Ovary (tissue), 9 donors: Measurements from ENCODE around the gene PBXIP1. TPM values are rescaled to one million over a fixed set of nuclear protein-coding genes. Genes with fewer than 3 reads are reported as not detected.
A peak's percentile ranks its signal among the peaks of the same experiment; 100 is the strongest.
"Not testable (repeated sequence)": the region's sequence is repeated elsewhere in the genome, so short reads cannot be mapped to it uniquely, and the experiment has no call there.

Experiments used
- DNase-seq, 5 donors: peaks; one replicate each; pipeline ENCODE4 v3.0.0-alpha.2; 2019 to 2020
- H3K27ac ChIP-seq, 2 donors: fragments of 200-600 bp; one replicate each; pipeline versions ENCODE4 v1.5.1 to v1.8.0; 2019 to 2022
- H3K27me3 ChIP-seq: fragments of 200-600 bp; one replicate; pipeline ENCODE4 v1.8.0; 2022
- H3K36me3 ChIP-seq: fragments of 200-600 bp; sonication (generic); one replicate; pipeline ENCODE4 v1.5.1; 2019
- H3K4me1 ChIP-seq: one replicate; pipeline ENCODE4 v1.8.1; 2013; ENCODE audit warnings: mild to moderate bottlenecking, moderate library complexity; ENCODE audit not compliant: insufficient read depth
- H3K4me3 ChIP-seq: fragments of 200-600 bp; sonication (generic); one replicate; pipeline ENCODE4 v1.5.1; 2017
- H3K9me3 ChIP-seq, 2 donors: fragments of 200-600 bp in 1 of 2; sonication (generic) in 1 of 2; one replicate each; pipeline versions ENCODE4 v1.5.1 to v1.8.1; 2013 to 2019; ENCODE audit warnings: mild to moderate bottlenecking in 1 of 2, moderate library complexity in 1 of 2
- EP300 ChIP-seq: sonication (generic); formaldehyde crosslinking; IDR thresholded peaks from one replicate; pipeline ENCODE4 v1.6.1; 2017; ENCODE audit warnings: antibody characterized with exemption
- POLR2A ChIP-seq: fragments of 450-650 bp; IDR thresholded peaks from one replicate; pipeline ENCODE4 v1.6.1; 2017; ENCODE audit warnings: antibody characterized with exemption, mild to moderate bottlenecking, moderate library complexity
- WGBS, 3 donors: extraction: QIAGEN DNeasy Blood & Tissue Kit in 1 of 3; methylation state at CpG; one replicate each; pipeline versions ENCODE4 v1.1.5 to v1.1.7; 2013 to 2017; 5-methylcytosine and 5-hydroxymethylcytosine counted together
- intact Hi-C, 4 donors: fragments of 100-400 bp; cut with DNase I; formaldehyde crosslinking; loops; one replicate each; pipeline versions ENCODE4 v1.11.0 to v1.15.1; 2022 to 2023
- polyA plus RNA-seq, 2 donors: library from polyadenylated mRNA; stranded (reverse); fragments of 200-250 nt in 1 of 2; fragments of 350-450 nt in 1 of 2; fragmentation: Illumina TruSeq in 1 of 2; extraction: RNeasy Lipid Tissue Mini Kit (QIAGEN cat#74804) in 1 of 2; gene quantifications; one replicate each; pipeline ENCODE4 v1.2.3, GENCODE V29; 2013 to 2014
- total RNA-seq, 7 donors: library from RNA; depleted of rRNA in 2 of 7; stranded (reverse); fragments of >200 nt in 2 of 7; fragmentation: NEBNext Ultra II Directional in 3 of 7; extraction: Animal tissue kit (Norgen Biotek cat#: 25700) in 3 of 7; gene quantifications; one replicate each; pipeline versions ENCODE4 v1.1.0 to v1.2.4, GENCODE V29; 2016 to 2023
- TF ChIP-seq, protein P1 (sequence below), 3 donors: fragments of 450-650 bp in 2 of 3; fragments of 200-600 bp in 1 of 3; IDR thresholded peaks; one replicate each; pipeline versions ENCODE4 v1.5.1 to v1.8.0; 2016 to 2022; ENCODE audit warnings: antibody characterized with exemption in 3 of 3, mild to moderate bottlenecking in 1 of 3
- donor health status: DM: no; HTN: no; CAD: no; lungs with moderate emphysema.
- donor health status: DM: no; HTN: no; CAD: no.
- donor health status: Bipolar disorder and iron deficiency.
- donor health status: DM: yes; HTN: yes; CAD: no.
- donor health status: DM: no; HTN: no; CAD: no.
- donor health status: DM: yes; HTN: yes; CAD: no.

Gene PBXIP1
- total and polyA plus RNA-seq, 9 donors: 78.7 to 170 (median 120) TPM

DNA sequence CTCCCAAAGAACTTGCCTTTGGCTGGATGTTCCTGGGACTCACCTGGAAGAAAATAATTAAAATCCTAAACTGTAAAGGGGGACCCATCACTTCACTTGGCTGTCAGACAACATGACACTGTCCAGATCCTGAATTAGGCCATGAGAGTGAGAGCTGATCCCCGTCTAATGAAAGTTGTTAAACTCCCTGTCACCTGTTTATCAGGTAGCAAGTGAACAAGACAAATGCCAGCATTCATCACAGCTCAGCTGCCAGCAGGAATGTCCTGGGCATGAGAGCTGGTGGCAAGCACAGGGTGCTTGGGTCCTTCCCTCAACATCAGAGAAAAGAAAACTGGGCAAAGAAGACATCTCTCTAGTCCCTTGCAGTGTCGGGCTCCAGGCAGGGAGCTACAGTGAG, 43.1 kb downstream of the PBXIP1 start:
- whole genome bisulfite sequencing, 3 donors: 93 to 97% (median 93%) methylated on average over 2 of the region's 2 CpGs
- DNase-seq: no peak
- Histone ChIP-seq H3K36me3 (no peaks in the 10 kb centered on the region), H3K4me1 (peaks cover 2% of the 10 kb centered on the region), H3K27ac (no peak overlapping the region), H3K4me3 (no peak overlapping the region), H3K9me3 (no peaks in the 10 kb centered on the region), H3K27me3 (no peaks in the 10 kb centered on the region)
- TF ChIP-seq POLR2A (no peak), EP300 (no peak)
- TF ChIP-seq, protein P1, sequence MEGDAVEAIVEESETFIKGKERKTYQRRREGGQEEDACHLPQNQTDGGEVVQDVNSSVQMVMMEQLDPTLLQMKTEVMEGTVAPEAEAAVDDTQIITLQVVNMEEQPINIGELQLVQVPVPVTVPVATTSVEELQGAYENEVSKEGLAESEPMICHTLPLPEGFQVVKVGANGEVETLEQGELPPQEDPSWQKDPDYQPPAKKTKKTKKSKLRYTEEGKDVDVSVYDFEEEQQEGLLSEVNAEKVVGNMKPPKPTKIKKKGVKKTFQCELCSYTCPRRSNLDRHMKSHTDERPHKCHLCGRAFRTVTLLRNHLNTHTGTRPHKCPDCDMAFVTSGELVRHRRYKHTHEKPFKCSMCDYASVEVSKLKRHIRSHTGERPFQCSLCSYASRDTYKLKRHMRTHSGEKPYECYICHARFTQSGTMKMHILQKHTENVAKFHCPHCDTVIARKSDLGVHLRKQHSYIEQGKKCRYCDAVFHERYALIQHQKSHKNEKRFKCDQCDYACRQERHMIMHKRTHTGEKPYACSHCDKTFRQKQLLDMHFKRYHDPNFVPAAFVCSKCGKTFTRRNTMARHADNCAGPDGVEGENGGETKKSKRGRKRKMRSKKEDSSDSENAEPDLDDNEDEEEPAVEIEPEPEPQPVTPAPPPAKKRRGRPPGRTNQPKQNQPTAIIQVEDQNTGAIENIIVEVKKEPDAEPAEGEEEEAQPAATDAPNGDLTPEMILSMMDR (IDR thresholded peaks at IDR 0.05): no peak
- intact Hi-C loops: no loop called here

DNA sequence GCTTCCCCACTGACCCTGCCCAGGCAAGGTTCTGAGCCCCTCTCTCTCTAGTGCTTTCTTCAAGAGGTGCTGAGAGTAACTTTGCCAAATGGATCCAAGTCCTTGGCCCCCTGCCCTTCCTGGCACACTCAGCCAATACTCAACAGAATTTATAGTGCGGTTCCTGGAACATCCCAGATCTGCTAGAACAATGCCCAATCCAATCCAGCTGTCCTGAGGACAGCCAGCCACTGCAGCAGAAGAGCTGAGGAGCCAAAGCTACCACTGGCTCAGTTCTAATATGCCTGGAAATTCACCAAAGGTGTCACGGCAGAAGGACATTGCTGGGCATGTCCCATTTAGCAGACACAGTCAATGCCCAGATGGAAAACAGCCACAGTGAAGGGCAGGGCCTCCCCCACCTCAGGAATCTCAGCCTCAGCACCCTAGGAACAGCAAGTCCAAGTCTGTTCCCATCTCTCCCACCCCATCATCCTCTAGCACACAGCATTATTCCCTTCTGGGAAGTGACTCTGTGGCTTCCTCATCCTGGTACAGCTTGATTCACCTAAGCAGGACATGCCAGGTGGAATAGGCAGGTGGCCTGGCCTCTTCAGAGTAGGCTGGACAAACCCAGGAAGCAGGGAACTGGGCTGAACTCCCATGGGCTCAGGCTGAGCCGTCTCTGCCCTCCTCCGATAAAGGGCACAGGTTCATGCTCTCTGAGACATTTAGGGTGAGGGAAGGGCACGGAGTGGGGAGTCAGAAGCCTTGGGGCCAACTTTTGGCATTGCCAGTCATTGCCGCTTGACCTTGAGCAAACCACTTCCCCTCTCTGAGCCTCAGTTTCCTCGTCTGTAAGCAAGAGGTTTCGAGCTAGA, 44.0 kb downstream of the PBXIP1 start:
- Histone ChIP-seq H3K9me3 (no peaks in the 10 kb centered on the region), H3K27ac (no peak overlapping the region), H3K36me3 (no peaks in the 10 kb centered on the region), H3K4me1 (peaks cover 2% of the 10 kb centered on the region), H3K4me3 (no peak overlapping the region), H3K27me3 (no peaks in the 10 kb centered on the region)
- TF ChIP-seq, protein P1 (IDR thresholded peaks at IDR 0.05): no peak
- TF ChIP-seq POLR2A: no peak
- no peak for TF ChIP-seq EP300
- whole genome bisulfite sequencing, 3 donors: 84 to 88% (median 85%) methylated on average over 8 of the region's 8 CpGs
- DNase-seq: peak in 1 of 5 donors; percentile 56
- intact Hi-C loops: no loop called here

DNA sequence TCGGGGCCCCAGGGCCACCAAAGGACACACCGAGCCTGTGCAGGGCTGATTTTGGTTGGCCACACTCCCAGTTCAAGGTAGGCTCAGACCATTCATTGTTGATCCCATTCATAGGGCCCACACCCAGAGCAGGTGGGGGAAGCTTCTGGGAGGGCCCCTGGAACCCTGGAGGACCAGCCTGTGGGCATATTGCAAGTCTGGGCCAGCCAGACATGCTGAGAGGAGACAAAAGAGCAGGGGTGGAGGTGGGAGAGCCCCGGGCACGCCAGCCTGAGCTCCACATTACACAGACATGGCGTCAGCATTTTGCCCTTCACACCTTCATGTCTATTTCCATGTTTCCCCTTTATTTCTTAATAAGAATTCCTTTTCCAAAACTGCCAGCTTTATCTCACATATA, 45.0 kb downstream of the PBXIP1 start:
- no peak for DNase-seq
- intact Hi-C loops: no loop called here
- Histone ChIP-seq H3K27me3 (no peaks in the 10 kb centered on the region), H3K9me3 (no peaks in the 10 kb centered on the region), H3K36me3 (no peaks in the 10 kb centered on the region), H3K27ac (no peak overlapping the region), H3K4me3 (no peak overlapping the region), H3K4me1 (peaks cover 2% of the 10 kb centered on the region)
- 89 to 93% (median 89%) methylated on average over 5 of the region's 5 CpGs for WGBS, 3 donors
- TF ChIP-seq POLR2A (no peak), EP300 (no peak)
- TF ChIP-seq, protein P1 (IDR thresholded peaks at IDR 0.05): no peak

DNA sequence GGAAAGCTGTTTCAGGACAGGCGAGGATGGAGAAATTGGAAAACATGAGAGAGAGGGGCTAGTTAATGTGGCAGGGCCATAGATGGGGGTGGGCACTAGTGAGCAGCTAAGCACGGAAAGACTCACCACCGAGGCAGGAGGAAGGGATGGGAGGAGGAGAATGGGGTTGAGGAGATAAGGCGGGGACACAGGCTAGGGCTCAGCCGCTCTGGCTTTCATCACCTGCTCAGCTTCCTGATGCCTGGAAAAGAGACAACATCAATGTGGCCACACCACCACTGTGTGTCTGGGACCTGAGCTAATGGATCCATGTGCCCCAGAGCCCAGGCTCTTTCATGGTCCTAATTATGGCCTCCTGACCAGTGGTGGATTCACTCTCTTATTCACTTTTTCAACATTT, 47.0 kb downstream of the PBXIP1 start:
- H3K27ac ChIP-seq: no peak overlapping the region
- DNase-seq: no peak
- TF ChIP-seq POLR2A (no peak), EP300 (no peak)
- TF ChIP-seq, protein P1 (IDR thresholded peaks at IDR 0.05): no peak
- no peaks in the 10 kb centered on the region for H3K27me3 ChIP-seq
- intact Hi-C loops: no loop called here
- H3K4me3 ChIP-seq: no peak overlapping the region
- H3K9me3 ChIP-seq: no peaks in the 10 kb centered on the region
- no peaks in the 10 kb centered on the region for H3K36me3 ChIP-seq
- 86 to 92% (median 92%) methylated on average over 5 of the region's 5 CpGs for WGBS, 3 donors
- H3K4me1 ChIP-seq: peaks cover 2% of the 10 kb centered on the region

DNA sequence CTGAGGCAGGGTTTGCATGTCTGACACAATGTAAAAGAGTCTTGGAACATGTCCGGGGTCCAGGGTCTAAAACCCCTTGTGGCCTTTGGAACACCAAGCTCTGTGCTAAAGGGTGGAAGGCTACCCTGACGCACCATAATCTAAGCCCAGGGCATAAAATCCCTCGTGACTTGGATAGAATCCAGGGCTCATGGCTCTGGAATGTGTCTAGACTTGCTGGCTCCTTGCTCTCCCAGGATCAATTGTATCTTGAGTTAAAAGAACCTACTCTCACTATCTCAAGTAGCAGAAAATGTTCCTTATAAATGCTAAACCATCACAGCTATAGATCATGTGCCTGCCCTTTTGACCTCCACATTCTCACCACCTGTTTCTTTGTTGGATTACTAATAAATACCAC, 47.8 kb downstream of the PBXIP1 start:
- H3K9me3 ChIP-seq, H3K27ac ChIP-seq, H3K36me3 ChIP-seq, H3K4me3 ChIP-seq, H3K4me1 ChIP-seq, H3K27me3 ChIP-seq, intact Hi-C loops, DNase-seq: not testable (repeated sequence)
- 54 to 64% (median 59%) methylated on average over 3 of the region's 3 CpGs for WGBS, 3 donors
